ENCODE measurements around the gene UGP2. TPM values are rescaled to one million over a fixed set of nuclear protein-coding genes. Genes with fewer than 3 reads are reported as not detected.
"Not testable (repeated sequence)": the region's sequence is repeated elsewhere in the genome, so short reads cannot be mapped to it uniquely, and the experiment has no call there.

The UGP2 gene
- total RNA-seq, 1 experiment from 2014 or later = 89.5 TPM

DNA sequence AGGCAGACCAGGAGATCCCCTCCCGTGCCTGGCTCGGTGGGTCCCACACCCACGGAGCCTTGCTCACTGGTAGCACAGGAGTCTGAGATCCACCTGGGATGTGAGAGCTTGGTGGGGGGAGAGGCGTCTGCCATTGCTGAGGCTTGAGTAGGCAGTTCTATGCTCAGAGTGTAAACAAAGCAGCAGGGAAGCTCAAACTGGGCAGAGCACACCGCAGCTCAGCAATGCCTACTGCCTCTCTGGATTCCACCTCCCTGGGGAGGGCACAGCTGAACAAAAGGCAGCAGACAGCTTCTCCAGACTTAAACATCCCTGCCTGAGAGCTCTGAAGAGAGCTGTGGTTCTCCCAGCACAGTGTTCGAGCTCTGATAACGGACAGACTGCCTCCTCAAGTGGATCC, 85.1 kb downstream of the UGP2 start:
- H3K4me3 ChIP-seq = no peak overlapping the region
- CTCF ChIA-PET = no interaction called here
- H3K27ac ChIP-seq = no peak overlapping the region
- no peaks in the 10 kb centered on the region for H3K4me1 ChIP-seq (replicated peaks; ENCODE audit: insufficient read depth)
- TF ChIP-seq CTCF (conservative IDR thresholded peaks at IDR 0.05) = no peak
- TF ChIP-seq EZH2 (IDR thresholded peaks at IDR 0.05; ENCODE audit: low read depth) = no peak
- no peaks in the 10 kb centered on the region for H4K20me1 ChIP-seq (ENCODE audit: insufficient read depth)
- H3K9me2 ChIP-seq (ENCODE audit: insufficient read depth) = no peaks in the 10 kb centered on the region
- no peak overlapping the region for H2AFZ ChIP-seq
- no peaks in the 10 kb centered on the region for H3F3A ChIP-seq (ENCODE audit: insufficient read depth, low read depth)
- DNase-seq = no peak
- no peaks in the 10 kb centered on the region for H3K36me3 ChIP-seq (ENCODE audit: low read depth)
- BruUV-seq (replicated peaks) = no TSS peak
- H3K9me3 ChIP-seq (ENCODE audit: insufficient read depth, low read depth) = no peaks in the 10 kb centered on the region
- H3K79me2 ChIP-seq (ENCODE audit: low read depth) = no peaks in the 10 kb centered on the region
- H3K27me3 ChIP-seq (ENCODE audit: insufficient read depth, low read depth) = no peaks in the 10 kb centered on the region
- no peak overlapping the region for H3K4me2 ChIP-seq
- POLR2A ChIA-PET (ENCODE audit: unreplicated experiment) = no interaction called here
- intact Hi-C loops (cut with micrococcal nuclease; ENCODE audit: unreplicated experiment) = no loop called here

DNA sequence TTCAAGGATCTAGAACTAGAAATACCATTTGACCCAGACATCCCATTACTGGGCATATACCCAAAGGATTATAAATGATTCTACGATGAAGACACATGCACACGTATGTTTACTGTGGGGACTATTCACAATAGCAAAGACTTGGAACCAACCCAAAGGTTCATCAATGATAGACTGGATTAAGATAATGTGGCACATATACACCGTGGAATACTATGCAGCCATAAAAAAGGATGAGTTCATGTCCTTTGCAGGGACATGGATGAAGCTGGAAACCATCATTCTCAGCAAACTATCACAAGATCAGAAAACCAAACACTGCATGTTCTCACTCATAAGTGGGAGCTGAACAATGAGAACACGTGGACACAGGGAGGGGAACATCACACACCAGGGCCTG, 90.4 kb downstream of the UGP2 start:
- DNase-seq; POLR2A ChIA-PET (ENCODE audit: unreplicated experiment); H3F3A ChIP-seq (ENCODE audit: insufficient read depth, low read depth); H3K4me3 ChIP-seq; CTCF ChIA-PET; H3K9me3 ChIP-seq (ENCODE audit: insufficient read depth, low read depth); intact Hi-C loops (cut with micrococcal nuclease; ENCODE audit: unreplicated experiment); H3K9me2 ChIP-seq (ENCODE audit: insufficient read depth); H4K20me1 ChIP-seq (ENCODE audit: insufficient read depth); H3K79me2 ChIP-seq (ENCODE audit: low read depth); H3K27ac ChIP-seq; H3K4me1 ChIP-seq (replicated peaks; ENCODE audit: insufficient read depth); H3K27me3 ChIP-seq (ENCODE audit: insufficient read depth, low read depth); H2AFZ ChIP-seq; BruUV-seq (replicated peaks); H3K36me3 ChIP-seq (ENCODE audit: low read depth); H3K4me2 ChIP-seq: not testable (repeated sequence)

Other genes starting within 250 kb of the UGP2 start
- 16.7 and 20.7 TPM in 2 replicates for gene VPS54, start 177.5 kb downstream of the UGP2 start, total RNA-seq (2021)